GM13977 (cell line): ENCODE measurements around the gene MYL4.
"Not testable (repeated sequence)": the region's sequence is repeated elsewhere in the genome, so short reads cannot be mapped to it uniquely, and the experiment has no call there.

Experiments
- DNase-seq: peaks from one replicate; pipeline ENCODE4 v3.0.0; 2012; ENCODE audit warnings: low spot score
- CTCF ChIP-seq: IDR thresholded peaks from 2 replicates; pipeline ENCODE4 v1.5.1; 2012; ENCODE audit warnings: mild to moderate bottlenecking, control low read depth; ENCODE audit not compliant: insufficient read depth; ENCODE audit errors: extremely low read depth, missing control alignments
- in situ Hi-C: fragments of 300-500 bp; cut with MboI; formaldehyde crosslinking; loops from one replicate; pipeline ENCODE4 v1.12.0; 2022; ENCODE audit warnings: low sequenced_read_pairs, low pct_unique_long_range_greater_than_20kb, mixed read lengths, inconsistent platforms; ENCODE audit not compliant: unreplicated experiment

Gene MYL4

GRCh38 chr17:47220531-47220999 is 11.4 kb downstream of the MYL4 start:
- DNase-seq = no peak
- no peak for TF ChIP-seq CTCF
- in situ Hi-C loops = no loop called here

GRCh38 chr17:47221154-47221553 is 12.0 kb downstream of the MYL4 start:
- TF ChIP-seq CTCF = no peak
- in situ Hi-C loops = no loop called here
- DNase-seq = no peak

GRCh38 chr17:47222047-47222446 is 12.9 kb downstream of the MYL4 start:
- TF ChIP-seq CTCF = no peak
- DNase-seq = no peak
- in situ Hi-C loops = no loop called here

DNA sequence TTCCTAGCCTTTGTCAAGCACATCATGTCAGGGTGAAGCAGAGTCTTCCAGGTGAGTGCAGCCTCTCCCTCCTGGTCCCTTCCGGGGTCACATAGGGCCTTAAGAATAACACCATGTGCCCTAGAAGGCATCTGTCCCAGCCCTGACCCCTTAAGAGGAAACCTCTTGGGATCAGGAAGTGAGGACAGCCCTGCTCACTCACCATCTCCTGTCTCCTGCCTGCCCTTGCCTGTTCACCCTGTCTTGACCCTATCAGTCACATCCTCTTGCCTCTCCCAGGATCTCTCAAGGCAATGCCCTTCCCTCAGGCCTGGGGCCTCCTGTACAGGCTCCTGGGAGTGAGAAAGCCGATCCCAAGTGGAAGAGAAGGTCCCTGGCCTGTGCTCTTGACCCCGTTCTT is 13.9 kb downstream of the MYL4 start:
- TF ChIP-seq CTCF = no peak
- no peak for DNase-seq
- in situ Hi-C loops = no loop called here

DNA sequence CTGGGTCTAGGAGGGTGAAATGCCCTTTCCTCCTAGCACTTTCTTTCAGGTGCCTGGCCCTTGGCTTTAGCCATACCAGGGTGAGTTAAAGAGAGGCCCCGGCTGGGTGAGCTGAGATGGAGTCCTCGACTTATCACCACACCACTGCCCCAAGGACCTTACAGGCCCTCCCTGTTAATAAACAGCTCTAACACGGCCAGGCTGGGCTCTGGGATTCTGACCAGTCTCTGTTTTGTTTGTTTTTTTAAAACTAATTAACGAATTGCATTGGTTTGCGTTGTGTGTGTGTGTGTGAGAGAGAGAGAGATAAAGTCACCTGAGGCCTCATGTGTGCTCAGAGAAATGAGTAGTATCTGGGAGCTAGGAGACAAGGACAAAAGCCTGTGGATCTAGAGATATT is 14.3 kb downstream of the MYL4 start:
- in situ Hi-C loops = no loop called here
- TF ChIP-seq CTCF = no peak
- no peak for DNase-seq

GRCh38 chr17:47224077-47224476 is 14.9 kb downstream of the MYL4 start:
- DNase-seq, in situ Hi-C loops: not testable (repeated sequence)

GRCh38 chr17:47224966-47225365 is 15.8 kb downstream of the MYL4 start:
- DNase-seq = no peak
- in situ Hi-C loops = no loop called here
- no peak for TF ChIP-seq CTCF
